ENCODE results near the gene STK4. TPM values are rescaled to one million over a fixed set of nuclear protein-coding genes. Genes with fewer than 3 reads are reported as not detected.

Gene STK4
- total and polyA plus RNA-seq, 9 donors = 8.3 to 27.5 (median 19.6) TPM

DNA sequence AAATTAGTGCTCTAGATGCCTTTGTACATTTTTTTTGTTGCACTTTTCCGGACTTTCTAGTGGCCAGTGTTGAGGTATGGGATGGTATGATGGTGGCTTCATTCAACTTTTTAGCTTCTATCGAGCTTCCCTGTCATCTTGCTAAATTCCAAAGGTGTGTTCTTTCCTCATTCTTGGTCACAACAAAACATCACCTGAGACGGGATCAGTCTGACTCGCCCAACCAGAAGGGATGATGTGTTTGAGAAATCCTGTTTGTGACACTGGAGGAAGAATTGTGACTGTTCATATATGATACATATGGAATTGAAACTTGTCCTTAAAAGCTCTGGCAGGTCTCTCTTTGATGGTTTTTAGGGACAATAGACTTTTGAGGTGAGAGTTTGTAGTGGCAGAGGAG, 100.8 kb downstream of the STK4 start:
- H3K27ac ChIP-seq = no peak overlapping the region
- H3K4me3 ChIP-seq = no peak overlapping the region
- WGBS, 3 donors = 93 to 98% (median 94%) methylated on average over 4 of the region's 4 CpGs
- DNase-seq = no peak
- intact Hi-C loops (cut with DNase I) = no loop called here
- H3K27me3 ChIP-seq = no peaks in the 10 kb centered on the region
- TF ChIP-seq EP300 (IDR thresholded peaks at IDR 0.05) = no peak
- H3K36me3 ChIP-seq = no peaks in the 10 kb centered on the region
- H3K9me3 ChIP-seq = no peaks in the 10 kb centered on the region
- H3K4me1 ChIP-seq (ENCODE audit: insufficient read depth) = no peaks in the 10 kb centered on the region

DNA sequence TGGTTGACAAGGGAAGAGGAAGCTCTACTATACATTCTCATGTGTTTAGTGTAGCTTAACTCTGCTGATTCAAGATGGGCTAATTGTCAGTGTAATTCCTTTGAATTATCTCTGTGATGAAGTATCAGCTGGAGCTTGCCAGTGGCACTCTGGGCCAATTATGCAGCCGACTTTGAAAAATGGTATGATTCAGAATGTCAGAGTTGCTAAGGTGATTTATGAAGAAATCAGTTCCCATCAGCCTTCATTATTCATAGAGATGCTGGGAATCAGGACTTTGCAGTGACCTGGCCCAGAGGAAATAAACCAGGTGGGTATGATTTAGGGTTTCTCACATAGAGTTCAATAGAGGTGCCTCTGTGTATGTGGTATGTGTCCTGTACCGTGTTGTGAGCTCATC, 101.2 kb downstream of the STK4 start:
- Histone ChIP-seq H3K27me3 (no peaks in the 10 kb centered on the region), H3K4me1 (ENCODE audit: insufficient read depth) (no peaks in the 10 kb centered on the region), H3K4me3 (no peak overlapping the region), H3K27ac (no peak overlapping the region), H3K9me3 (no peaks in the 10 kb centered on the region), H3K36me3 (no peaks in the 10 kb centered on the region)
- WGBS, 3 donors = 54 to 59% (median 58%) methylated on average over 2 of the region's 2 CpGs
- DNase-seq = no peak
- TF ChIP-seq EP300 (IDR thresholded peaks at IDR 0.05) (no peak), POLR2A (IDR thresholded peaks at IDR 0.05) (no peak)
- TF ChIP-seq, protein P1, sequence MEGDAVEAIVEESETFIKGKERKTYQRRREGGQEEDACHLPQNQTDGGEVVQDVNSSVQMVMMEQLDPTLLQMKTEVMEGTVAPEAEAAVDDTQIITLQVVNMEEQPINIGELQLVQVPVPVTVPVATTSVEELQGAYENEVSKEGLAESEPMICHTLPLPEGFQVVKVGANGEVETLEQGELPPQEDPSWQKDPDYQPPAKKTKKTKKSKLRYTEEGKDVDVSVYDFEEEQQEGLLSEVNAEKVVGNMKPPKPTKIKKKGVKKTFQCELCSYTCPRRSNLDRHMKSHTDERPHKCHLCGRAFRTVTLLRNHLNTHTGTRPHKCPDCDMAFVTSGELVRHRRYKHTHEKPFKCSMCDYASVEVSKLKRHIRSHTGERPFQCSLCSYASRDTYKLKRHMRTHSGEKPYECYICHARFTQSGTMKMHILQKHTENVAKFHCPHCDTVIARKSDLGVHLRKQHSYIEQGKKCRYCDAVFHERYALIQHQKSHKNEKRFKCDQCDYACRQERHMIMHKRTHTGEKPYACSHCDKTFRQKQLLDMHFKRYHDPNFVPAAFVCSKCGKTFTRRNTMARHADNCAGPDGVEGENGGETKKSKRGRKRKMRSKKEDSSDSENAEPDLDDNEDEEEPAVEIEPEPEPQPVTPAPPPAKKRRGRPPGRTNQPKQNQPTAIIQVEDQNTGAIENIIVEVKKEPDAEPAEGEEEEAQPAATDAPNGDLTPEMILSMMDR (IDR thresholded peaks at IDR 0.05) = no peak
- intact Hi-C loops (cut with DNase I) = no loop called here

DNA sequence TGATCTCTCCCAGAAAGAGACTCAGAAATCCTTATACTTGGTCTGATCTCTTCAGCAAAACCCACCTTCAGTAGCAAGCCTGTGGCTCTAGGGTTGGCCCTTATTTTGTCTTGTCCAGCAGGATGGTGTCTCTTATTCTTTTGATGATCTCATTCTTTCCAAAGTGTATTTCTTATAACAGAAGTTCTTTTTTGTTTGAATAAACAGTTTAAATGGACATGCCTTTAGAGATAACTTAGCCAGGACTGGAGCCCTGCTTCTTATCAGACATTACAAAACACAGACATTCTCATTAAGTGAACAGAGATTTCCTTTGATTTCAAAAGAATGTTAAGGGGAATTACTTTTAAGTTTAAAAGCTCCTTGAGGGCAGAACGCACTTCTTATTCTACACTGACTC, 102.9 kb downstream of the STK4 start:
- no peak overlapping the region for H3K27ac ChIP-seq
- no peaks in the 10 kb centered on the region for H3K9me3 ChIP-seq
- intact Hi-C loops (cut with DNase I) = no loop called here

DNA sequence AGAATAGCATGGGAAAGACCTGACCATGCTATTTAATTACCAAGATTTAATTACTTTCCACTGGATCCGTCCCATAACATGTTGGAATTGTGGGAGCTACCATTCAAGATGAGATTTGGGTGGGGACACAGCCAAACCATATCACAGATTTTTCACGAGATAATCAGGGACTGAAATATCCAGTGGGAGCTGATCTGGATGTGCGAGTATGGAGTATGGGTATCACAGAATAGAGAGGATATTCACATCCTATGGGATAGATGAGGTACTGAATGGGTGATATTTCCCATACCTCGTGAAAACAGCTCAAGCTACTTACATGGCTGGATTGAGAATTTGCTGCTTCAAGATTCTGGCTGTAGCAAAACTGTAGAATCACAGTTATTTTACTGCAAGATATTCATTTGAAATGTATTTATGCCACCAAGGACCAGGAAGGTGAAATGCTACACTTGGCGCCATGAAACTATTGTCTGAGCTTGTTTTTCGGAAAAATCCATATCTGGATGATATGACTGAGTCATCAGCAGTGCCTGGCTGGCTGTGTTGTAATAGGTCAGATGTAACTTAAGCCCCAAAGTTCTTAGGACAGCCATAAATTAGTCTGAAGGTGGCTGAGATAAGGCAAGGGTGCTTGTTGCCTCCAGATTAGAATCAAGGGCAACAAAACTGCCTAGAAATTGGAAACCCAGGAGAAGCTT, 104.8 kb downstream of the STK4 start:
- no peak overlapping the region for H3K4me3 ChIP-seq
- no peak overlapping the region for H3K27ac ChIP-seq
- H3K9me3 ChIP-seq = no peaks in the 10 kb centered on the region
- WGBS, 3 donors = 94 to 96% (median 95%) methylated on average over 6 of the region's 6 CpGs
- H3K27me3 ChIP-seq = no peaks in the 10 kb centered on the region
- no peaks in the 10 kb centered on the region for H3K4me1 ChIP-seq (ENCODE audit: insufficient read depth)
- TF ChIP-seq, protein P1 (IDR thresholded peaks at IDR 0.05) = no peak
- no peak for TF ChIP-seq EP300 (IDR thresholded peaks at IDR 0.05)
- TF ChIP-seq POLR2A (IDR thresholded peaks at IDR 0.05) = no peak
- intact Hi-C loops (cut with DNase I) = no loop called here
- no peak for DNase-seq
- no peaks in the 10 kb centered on the region for H3K36me3 ChIP-seq

More for the DNA sequence above, 102.9 kb downstream of the STK4 start:
- no peak for DNase-seq
- Histone ChIP-seq H3K4me3 (no peak overlapping the region), H3K27me3 (no peaks in the 10 kb centered on the region), H3K36me3 (no peaks in the 10 kb centered on the region), H3K4me1 (ENCODE audit: insufficient read depth) (no peaks in the 10 kb centered on the region)
- whole genome bisulfite sequencing, 3 donors = 75 to 87% (median 81%) methylated on average over 1 of the region's 1 CpG
- no peak for TF ChIP-seq EP300 (IDR thresholded peaks at IDR 0.05)
- TF ChIP-seq POLR2A (IDR thresholded peaks at IDR 0.05) = no peak
- TF ChIP-seq, protein P1 (IDR thresholded peaks at IDR 0.05) = no peak

DNA sequence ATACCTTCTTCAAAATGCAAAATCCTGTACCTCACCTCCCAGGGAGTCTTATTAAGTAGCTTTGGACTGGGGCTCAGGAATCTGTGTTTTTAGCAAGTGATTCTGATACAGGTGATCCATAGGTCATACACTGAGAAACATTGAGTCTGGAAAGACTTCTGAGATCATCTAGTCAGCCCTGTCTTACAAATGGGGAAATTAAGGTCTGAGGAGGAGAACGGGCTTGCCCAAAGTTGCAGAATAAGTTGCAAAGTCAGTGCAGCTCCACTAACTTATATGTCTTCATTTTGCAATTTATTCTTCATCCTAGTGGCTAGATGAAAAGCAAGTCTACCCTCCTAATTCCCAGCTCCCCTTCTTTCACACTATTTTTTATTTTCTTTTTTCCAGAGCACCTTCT, 105.8 kb downstream of the STK4 start:
- no peak for TF ChIP-seq EP300 (IDR thresholded peaks at IDR 0.05)
- TF ChIP-seq, protein P1 (IDR thresholded peaks at IDR 0.05) = no peak
- TF ChIP-seq POLR2A (IDR thresholded peaks at IDR 0.05) = no peak
- no peak overlapping the region for H3K27ac ChIP-seq
- no peaks in the 10 kb centered on the region for H3K27me3 ChIP-seq
- intact Hi-C loops (cut with DNase I) = no loop called here
- WGBS, 3 donors = 79 to 97% (median 97%) methylated on average over 1 of the region's 1 CpG
- DNase-seq = no peak
- no peaks in the 10 kb centered on the region for H3K9me3 ChIP-seq
- no peak overlapping the region for H3K4me3 ChIP-seq
- no peaks in the 10 kb centered on the region for H3K4me1 ChIP-seq (ENCODE audit: insufficient read depth)
- no peaks in the 10 kb centered on the region for H3K36me3 ChIP-seq

All from ovary (tissue), 9 donors.